H1 (cell line): ENCODE results near the gene CDH15. TPM values are rescaled to one million over a fixed set of nuclear protein-coding genes. Genes with fewer than 3 reads are reported as not detected.

Experiments used
- CTCF ChIA-PET: fragments of 300-600 bp; sonication (Branson Sonifier 250); formaldehyde crosslinking; loops from one replicate; lab custom pipeline; 2021; ENCODE audit not compliant: partially characterized antibody; lab: Charles Lee
- POLR2A ChIA-PET: fragments of 300-600 bp; sonication (Branson Sonifier 250); formaldehyde crosslinking; loops from one replicate; lab custom pipeline; 2021; ENCODE audit warnings: inconsistent platforms; ENCODE audit not compliant: partially characterized antibody; lab: Charles Lee
- DNase-seq, 2 experiments: peaks; one replicate each; pipeline versions ENCODE4 v3.0.0 to v3.0.0-alpha.2; 2010 to 2022; ENCODE audit warnings: low spot score in 2 of 2, low read depth in 1 of 2, mixed read lengths in 1 of 2
- FAIRE-seq: peaks from 2 replicates; lab custom pipeline; 2011; peaks lifted over from hg19 to GRCh38; lab: Jason Lieb, UNC
- H2AFZ ChIP-seq: 2 replicates; pipeline ENCODE4 v1.8.1; 2012; ENCODE audit warnings: low read length, inconsistent platforms
- H2AK5ac ChIP-seq: 2 replicates; pipeline ENCODE4 v1.6.1; 2013; ENCODE audit warnings: low read depth, low read length
- H2BK120ac ChIP-seq: replicated peaks from 2 replicates; pipeline ENCODE3; 2013; ENCODE audit warnings: low read depth, low read length, inconsistent platforms
- H2BK12ac ChIP-seq: 2 replicates; pipeline ENCODE4 v1.6.1; 2013; ENCODE audit warnings: low read depth, low read length
- H2BK15ac ChIP-seq: 2 replicates; pipeline ENCODE4 v1.6.1; 2013; ENCODE audit warnings: low read length
- H2BK20ac ChIP-seq: 2 replicates; pipeline ENCODE4 v1.6.1; 2013; ENCODE audit warnings: low read length
- H2BK5ac ChIP-seq: 2 replicates; pipeline ENCODE4 v1.6.1; 2013; ENCODE audit warnings: low read depth, low read length
- H3K14ac ChIP-seq: 2 replicates; pipeline ENCODE4 v1.6.1; 2013; ENCODE audit warnings: inconsistent platforms; ENCODE audit not compliant: insufficient read length
- H3K18ac ChIP-seq: 2 replicates; pipeline ENCODE4 v1.6.1; 2013; ENCODE audit warnings: low read length; ENCODE audit errors: extremely low read depth
- H3K23ac ChIP-seq: 2 replicates; pipeline ENCODE4 v1.6.1; 2013; ENCODE audit warnings: inconsistent platforms; ENCODE audit not compliant: insufficient read length
- H3K23me2 ChIP-seq: 2 replicates; pipeline ENCODE4 v1.6.1; 2013; ENCODE audit warnings: low read depth, low read length
- H3K27ac ChIP-seq: 2 replicates; pipeline ENCODE4 v1.6.1; 2011; ENCODE audit warnings: low read depth, low read length, inconsistent platforms
- H3K27me3 ChIP-seq, 4 experiments: replicated peaks in 1 of 4; 1 replicate in 1 of 4; 2 replicates in 3 of 4; pipeline versions ENCODE4 v1.6.1 to v1.8.1; 2011 to 2013; ENCODE audit warnings: low read length in 3 of 4, mild to moderate bottlenecking in 3 of 4, inconsistent platforms in 2 of 4, mixed read lengths in 2 of 4, moderate library complexity in 1 of 4; ENCODE audit not compliant: control insufficient read depth in 3 of 4, insufficient read depth in 3 of 4; ENCODE audit errors: extremely low read depth in 1 of 4
- H3K36me3 ChIP-seq, 4 experiments: 2 replicates each; pipeline versions ENCODE4 v1.6.1 to v1.8.1; 2011 to 2013; ENCODE audit warnings: mild to moderate bottlenecking in 4 of 4, low read length in 3 of 4, moderate library complexity in 2 of 4, control low read depth in 1 of 4, inconsistent platforms in 1 of 4; ENCODE audit not compliant: insufficient read depth in 4 of 4, control insufficient read depth in 2 of 4
- H3K4ac ChIP-seq: replicated peaks from 2 replicates; pipeline ENCODE3; 2013; ENCODE audit warnings: low read length, low read depth, mixed read lengths, inconsistent platforms; ENCODE audit not compliant: insufficient read length
- H3K4me1 ChIP-seq, 4 experiments: replicated peaks in 1 of 4; 1 replicate in 1 of 4; 2 replicates in 3 of 4; pipeline versions ENCODE4 v1.6.1 to v1.8.1; 2011 to 2013; ENCODE audit warnings: low read length in 3 of 4, inconsistent platforms in 2 of 4, mixed read lengths in 1 of 4; ENCODE audit not compliant: insufficient read depth in 4 of 4, control insufficient read depth in 3 of 4
- H3K4me2 ChIP-seq, 2 experiments: 2 replicates each; pipeline versions ENCODE4 v1.6.1 to v1.8.1; 2011 to 2013; ENCODE audit warnings: low read depth in 2 of 2, low read length in 2 of 2, control low read depth in 1 of 2, inconsistent platforms in 1 of 2, mild to moderate bottlenecking in 1 of 2; ENCODE audit not compliant: insufficient read depth in 1 of 2
- H3K4me3 ChIP-seq, 4 experiments: fragments of 200-600, 300-600 bp in 1 of 4; sonication (generic), shearing (Covaris generic), sonication (Bioruptor Twin) in 1 of 4; 2 replicates each; pipeline versions ENCODE4 v1.5.1 to v1.8.1; 2011 to 2016; ENCODE audit warnings: low read length in 4 of 4, low read depth in 3 of 4, control low read depth in 2 of 4, inconsistent platforms in 2 of 4, mild to moderate bottlenecking in 2 of 4, mixed read lengths in 1 of 4, moderate library complexity in 1 of 4; ENCODE audit not compliant: insufficient read depth in 2 of 4; ENCODE audit errors: extremely low read depth in 1 of 4
- H3K56ac ChIP-seq: replicated peaks from 2 replicates; pipeline ENCODE3; 2013; ENCODE audit warnings: low read depth, mild to moderate bottlenecking, mixed read lengths, low read length, inconsistent platforms; ENCODE audit not compliant: insufficient read length
- H3K79me1 ChIP-seq: 2 replicates; pipeline ENCODE4 v1.6.1; 2013; ENCODE audit warnings: low read depth, low read length, control low read depth
- H3K79me2 ChIP-seq, 2 experiments: 2 replicates each; pipeline versions ENCODE4 v1.6.1 to v1.8.1; 2012 to 2013; ENCODE audit warnings: low read length in 2 of 2, mild to moderate bottlenecking in 2 of 2, inconsistent platforms in 1 of 2; ENCODE audit not compliant: insufficient read depth in 2 of 2, control insufficient read depth in 1 of 2
- H3K9ac ChIP-seq, 4 experiments: replicated peaks in 1 of 4; 1 replicate in 1 of 4; 2 replicates in 3 of 4; pipeline versions ENCODE4 v1.6.1 to v1.8.1; 2011 to 2013; ENCODE audit warnings: low read depth in 3 of 4, low read length in 3 of 4, control low read depth in 2 of 4, mild to moderate bottlenecking in 2 of 4, moderate library complexity in 2 of 4, inconsistent platforms in 1 of 4; ENCODE audit errors: extremely low read depth in 1 of 4
- H3K9me3 ChIP-seq, 2 experiments: 2 replicates each; pipeline versions ENCODE4 v1.6.1 to v1.8.1; 2012 to 2013; ENCODE audit warnings: mild to moderate bottlenecking in 2 of 2, moderate library complexity in 2 of 2, control low read depth in 1 of 2, inconsistent platforms in 1 of 2, low read depth in 1 of 2, low read length in 1 of 2, mixed read lengths in 1 of 2; ENCODE audit not compliant: insufficient read depth in 2 of 2
- H4K20me1 ChIP-seq, 2 experiments: replicated peaks in 1 of 2; 2 replicates each; pipeline versions ENCODE3 to v1.8.1; 2011 to 2013; ENCODE audit warnings: inconsistent platforms in 2 of 2, low read length in 2 of 2, mild to moderate bottlenecking in 1 of 2; ENCODE audit not compliant: insufficient read depth in 2 of 2, control insufficient read depth in 1 of 2
- H4K5ac ChIP-seq: 2 replicates; pipeline ENCODE4 v1.6.1; 2013; ENCODE audit warnings: low read length, low read depth, mixed read lengths, inconsistent platforms; ENCODE audit not compliant: insufficient read length
- H4K8ac ChIP-seq: 2 replicates; pipeline ENCODE4 v1.8.0; 2013; ENCODE audit warnings: mild to moderate bottlenecking, moderate library complexity, low read length, inconsistent platforms; ENCODE audit not compliant: insufficient read depth; ENCODE audit errors: extremely low read depth
- H4K91ac ChIP-seq: replicated peaks from 2 replicates; pipeline ENCODE3; 2013; ENCODE audit warnings: low read length, mixed read lengths, inconsistent platforms; ENCODE audit not compliant: insufficient read length
- ASH2L ChIP-seq: fragments of 200-600, 300-600 bp; sonication (generic); IDR thresholded peaks from one replicate; pipeline ENCODE4 v1.7.1; 2017; ENCODE audit warnings: low read length
- CHD1 ChIP-seq: IDR thresholded peaks from 2 replicates; pipeline ENCODE4 v1.6.1; 2012; ENCODE audit warnings: low read depth, low read length, improper control_type of control experiment
- CHD2 ChIP-seq: IDR thresholded peaks from 2 replicates; pipeline ENCODE4 v1.6.1; 2012; ENCODE audit warnings: low read length, improper control_type of control experiment
- CREB1 ChIP-seq: IDR thresholded peaks from 2 replicates; pipeline ENCODE4 v1.6.1; 2012; ENCODE audit warnings: inconsistent platforms
- E2F6 ChIP-seq: IDR thresholded peaks from 2 replicates; pipeline ENCODE4 v1.6.1; 2012; ENCODE audit warnings: inconsistent platforms
- HDAC2 ChIP-seq, 2 experiments: fragments of 300-600 bp in 1 of 2; sonication (generic) in 1 of 2; IDR thresholded peaks; 2 replicates each; pipeline ENCODE4 v1.6.1; 2011 to 2012; ENCODE audit warnings: low read depth in 2 of 2, low read length in 2 of 2, mild to moderate bottlenecking in 2 of 2, moderate library complexity in 2 of 2, borderline replicate concordance in 1 of 2, inconsistent platforms in 1 of 2
- HDAC6 ChIP-seq: IDR thresholded peaks from one replicate; pipeline ENCODE4 v1.7.1; 2012; ENCODE audit warnings: low read depth, mild to moderate bottlenecking, inconsistent platforms, low read length, moderate library complexity
- KDM5A ChIP-seq: fragments of 200-600 bp; IDR thresholded peaks from 2 replicates; pipeline ENCODE4 v1.7.1; 2012; ENCODE audit warnings: mild to moderate bottlenecking, low read length, inconsistent platforms, mixed read lengths
- POLR2AphosphoS5 ChIP-seq: IDR thresholded peaks from 2 replicates; pipeline ENCODE4 v1.6.1; 2011; ENCODE audit warnings: low read depth, low read length
- SAP30 ChIP-seq: fragments of 300-600 bp; sonication (generic); IDR thresholded peaks from 2 replicates; pipeline ENCODE4 v1.7.1; 2012; ENCODE audit warnings: low read length, moderate library complexity, mild to moderate bottlenecking, inconsistent platforms; ENCODE audit not compliant: insufficient read depth, insufficient replicate concordance
- SIRT6 ChIP-seq: IDR thresholded peaks from one replicate; pipeline ENCODE4 v1.7.1; 2012; ENCODE audit warnings: low read length, inconsistent platforms
- SP1 ChIP-seq: IDR thresholded peaks from 2 replicates; pipeline ENCODE4 v1.6.1; 2011; ENCODE audit warnings: low read depth, low read length
- TCF12 ChIP-seq: IDR thresholded peaks from 2 replicates; pipeline ENCODE4 v1.6.1; 2011; ENCODE audit warnings: low read depth, mild to moderate bottlenecking, low read length
- WGBS, 2 experiments: shearing (Covaris generic) in 1 of 2; methylation state at CpG; one replicate each; pipeline versions ENCODE4 v1.1.6 to v1.1.7; 2013 to 2015; ENCODE audit warnings: low lambda C conversion rate in 2 of 2, mixed read lengths in 2 of 2, inconsistent platforms in 1 of 2, low coverage in 1 of 2, missing lambda C conversion rate in 1 of 2; ENCODE audit not compliant: insufficient replicate concordance in 2 of 2, insufficient coverage in 1 of 2, insufficient read length in 1 of 2; ENCODE audit errors: extremely low coverage in 1 of 2, missing lambda C conversion rate in 1 of 2; 5-methylcytosine and 5-hydroxymethylcytosine counted together
- polyA plus RNA-seq, 7 experiments: library from polyadenylated mRNA; depleted of rRNA in 3 of 7; stranded (reverse) in 5 of 7; unstranded in 2 of 7; fragments of >200 nt in 5 of 7; fragments of 200-250 nt in 2 of 7; gene quantifications; 1 replicate in 5 of 7; 2 replicates in 1 of 7; 4 replicates in 1 of 7; pipeline versions ENCODE4 v1.2.1 to v1.2.3, GENCODE V29; 2011 to 2013; ENCODE audit warnings: missing spikeins in 2 of 7, mixed read lengths in 2 of 7
- total RNA-seq: library from RNA; stranded (reverse); fragmentation: NEBNext Ultra II Directional; extraction: Animal tissue kit (Norgen Biotek cat#: 25700); gene quantifications from 2 replicates; pipeline ENCODE4 v1.2.1, GENCODE V29; 2021

The CDH15 gene
- total and polyA plus RNA-seq, 2 of the 8 experiments (the other 6 are each of a cell fraction or from before 2014, with no cell fraction given): 0.50 to 0.82 TPM

- Histone ChIP-seq H3K23ac (no peak overlapping the region), H2BK15ac (no peak overlapping the region), H3K4ac (no peak overlapping the region), H3K27ac (no peak overlapping the region), H3K4me3 (no peak overlapping the region), H3K27me3 (peaks cover 8 to 27% (median 20%) of the 10 kb centered on the region in 4 experiments), H2AFZ (no peak overlapping the region), H2BK20ac (no peak overlapping the region), H3K23me2 (peaks cover 12% of the 10 kb centered on the region; the same call in 1 of the 2 replicates), H4K91ac (no peak overlapping the region), H4K8ac (no peak overlapping the region), H3K9me3 (no peaks in the 10 kb centered on the region), H3K36me3 (no peaks in the 10 kb centered on the region), H2AK5ac (no peak overlapping the region), H3K4me1 (peaks cover 0 to 12% (median 8%) of the 10 kb centered on the region in 4 experiments; a peak in 5 of 7 replicates), H4K5ac (no peak overlapping the region), H2BK120ac (no peak overlapping the region), H4K20me1 (peaks cover 2 to 4% of the 10 kb centered on the region in 2 experiments), H3K9ac (no peak overlapping the region), H3K79me1 (no peaks in the 10 kb centered on the region), H2BK5ac (no peak overlapping the region), H3K14ac (no peak overlapping the region), H3K56ac (no peak overlapping the region), H2BK12ac (no peak overlapping the region), H3K79me2 (no peaks in the 10 kb centered on the region), H3K4me2 (no peak overlapping the region), H3K18ac (no peak overlapping the region)
- CTCF ChIA-PET: interaction anchor here (0.7 to 1.9 kb wide), 4 partner anchors 27 to 460 kb away, joined by 3 to 6 read pairs (median 4); partner anchors contain the start of gene CDH15
- DNase-seq (no peak), FAIRE-seq (no peak)
- POLR2A ChIA-PET: interaction anchor here (1.1 to 3.1 kb wide), 2 partner anchors 16 to 388 kb away, joined by 4 to 13 read pairs; no protein-coding TSS in a partner anchor
- WGBS, 2 experiments: 85% methylated on average over 19 of the region's 26 CpGs; no CpG with 5 or more reads in 1 of the 2 experiments
- TF ChIP-seq HDAC2 (IDR thresholded peaks at IDR 0.05; ENCODE audit: borderline replicate concordance in 1 of 2, low read depth in 2 of 2, low read length in 2 of 2): no peak
- no peak for TF ChIP-seq KDM5A
- no peak for TF ChIP-seq POLR2AphosphoS5
- TF ChIP-seq ASH2L: no peak
- no peak for TF ChIP-seq HDAC6
- no peak for TF ChIP-seq CHD2
- TF ChIP-seq SAP30: no peak
- no peak for TF ChIP-seq SIRT6
- no peak for TF ChIP-seq TCF12
- TF ChIP-seq CHD1: no peak
- no peak for TF ChIP-seq E2F6
- no peak for TF ChIP-seq CREB1
- TF ChIP-seq SP1: no peak
Observed at GRCh38 chr16:89197633-89198416, 26.3 kb downstream of the CDH15 start.
